Esophagus muscularis mucosa (tissue), 4 donors: ENCODE results near the gene ZNF891.

ENCODE experiments used
- EP300 ChIP-seq: sonication (generic); formaldehyde crosslinking; IDR thresholded peaks from one replicate; pipeline ENCODE4 v1.6.1; 2017; ENCODE audit warnings: antibody characterized with exemption
- POLR2A ChIP-seq: fragments of 450-650 bp; IDR thresholded peaks from one replicate; pipeline ENCODE4 v1.6.1; 2017; ENCODE audit warnings: antibody characterized with exemption, moderate library complexity, mild to moderate bottlenecking, low read depth
- POLR2AphosphoS5 ChIP-seq, 2 donors: sonication (generic); formaldehyde crosslinking; IDR thresholded peaks; one replicate each; pipeline ENCODE4 v1.6.1; 2017; ENCODE audit warnings: antibody characterized with exemption in 2 of 2
- TF ChIP-seq, protein P1 (sequence below), 3 experiments: fragments of 200-600 bp in 2 of 3; fragments of 450-650 bp in 1 of 3; sonication (generic) in 2 of 3; IDR thresholded peaks; one replicate each; pipeline ENCODE4 v1.5.1; 2017 to 2019; ENCODE audit warnings: antibody characterized with exemption in 3 of 3, mild to moderate bottlenecking in 2 of 3, moderate library complexity in 1 of 3

DNA sequence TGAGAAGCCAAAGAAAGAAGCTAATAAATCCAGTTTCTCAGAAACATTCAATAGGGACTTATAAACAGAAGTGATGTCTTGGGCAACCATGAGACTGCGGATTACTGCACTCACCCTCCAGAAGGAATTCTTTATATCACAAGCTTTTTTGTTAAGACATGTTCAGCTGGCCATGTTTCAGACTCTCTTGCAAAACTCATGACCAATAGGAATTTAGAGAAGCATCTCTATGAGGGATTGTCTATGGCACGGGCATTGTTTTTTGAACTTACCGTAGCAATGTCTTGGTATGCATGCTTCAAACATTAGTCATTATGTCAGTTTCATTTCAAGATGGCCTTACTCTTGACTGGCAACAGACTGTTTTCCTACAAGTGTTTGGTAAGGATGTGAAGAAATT, 35.7 kb upstream of the ZNF891 start:
- TF ChIP-seq, protein P1, sequence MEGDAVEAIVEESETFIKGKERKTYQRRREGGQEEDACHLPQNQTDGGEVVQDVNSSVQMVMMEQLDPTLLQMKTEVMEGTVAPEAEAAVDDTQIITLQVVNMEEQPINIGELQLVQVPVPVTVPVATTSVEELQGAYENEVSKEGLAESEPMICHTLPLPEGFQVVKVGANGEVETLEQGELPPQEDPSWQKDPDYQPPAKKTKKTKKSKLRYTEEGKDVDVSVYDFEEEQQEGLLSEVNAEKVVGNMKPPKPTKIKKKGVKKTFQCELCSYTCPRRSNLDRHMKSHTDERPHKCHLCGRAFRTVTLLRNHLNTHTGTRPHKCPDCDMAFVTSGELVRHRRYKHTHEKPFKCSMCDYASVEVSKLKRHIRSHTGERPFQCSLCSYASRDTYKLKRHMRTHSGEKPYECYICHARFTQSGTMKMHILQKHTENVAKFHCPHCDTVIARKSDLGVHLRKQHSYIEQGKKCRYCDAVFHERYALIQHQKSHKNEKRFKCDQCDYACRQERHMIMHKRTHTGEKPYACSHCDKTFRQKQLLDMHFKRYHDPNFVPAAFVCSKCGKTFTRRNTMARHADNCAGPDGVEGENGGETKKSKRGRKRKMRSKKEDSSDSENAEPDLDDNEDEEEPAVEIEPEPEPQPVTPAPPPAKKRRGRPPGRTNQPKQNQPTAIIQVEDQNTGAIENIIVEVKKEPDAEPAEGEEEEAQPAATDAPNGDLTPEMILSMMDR (IDR thresholded peaks at IDR 0.05): no peak
- no peak for TF ChIP-seq POLR2AphosphoS5 (IDR thresholded peaks at IDR 0.05)
- no peak for TF ChIP-seq POLR2A
- no peak for TF ChIP-seq EP300
